Right lobe of liver (tissue), 4 donors: ENCODE data around the gene SYCP2.

Source experiments
- POLR2A ChIP-seq: fragments of 450-650 bp; IDR thresholded peaks from one replicate; pipeline ENCODE4 v1.6.1; 2017; ENCODE audit warnings: antibody characterized with exemption, mild to moderate bottlenecking
- TF ChIP-seq, protein P1 (sequence below), 4 donors: fragments of 200-600 bp in 3 of 4; fragments of 450-650 bp in 1 of 4; IDR thresholded peaks; one replicate each; pipeline versions ENCODE4 v1.5.1 to v1.8.0; 2016 to 2022; ENCODE audit warnings: antibody characterized with exemption in 4 of 4, mild to moderate bottlenecking in 2 of 4
- donor health status: DM: no; HTN: no; CAD: no.
- donor health status: DM: no; HTN: no; CAD: no.
- donor health status: DM: no; HTN: yes; CAD: no.

DNA sequence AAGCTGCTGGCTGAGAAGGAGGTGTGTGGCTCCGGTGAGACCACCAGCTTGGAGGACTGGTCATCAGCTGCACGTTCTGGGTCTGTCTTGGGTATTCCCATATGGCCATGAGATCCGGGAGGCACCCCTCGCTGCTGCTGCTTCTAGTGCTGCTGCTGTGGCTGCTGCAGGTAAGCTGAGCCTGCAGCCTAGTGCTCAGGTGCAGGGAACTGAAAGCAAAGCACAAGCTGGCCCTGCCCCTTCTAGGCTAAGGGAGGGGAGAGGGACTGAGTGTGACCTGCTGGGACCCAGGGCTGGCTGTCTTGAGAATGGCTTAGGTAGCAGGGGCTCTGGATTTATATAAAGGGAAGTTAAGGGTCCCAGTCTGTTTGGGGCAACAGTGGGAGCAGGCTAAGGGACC lies 25.2 kb upstream of the SYCP2 start:
- TF ChIP-seq, protein P1, sequence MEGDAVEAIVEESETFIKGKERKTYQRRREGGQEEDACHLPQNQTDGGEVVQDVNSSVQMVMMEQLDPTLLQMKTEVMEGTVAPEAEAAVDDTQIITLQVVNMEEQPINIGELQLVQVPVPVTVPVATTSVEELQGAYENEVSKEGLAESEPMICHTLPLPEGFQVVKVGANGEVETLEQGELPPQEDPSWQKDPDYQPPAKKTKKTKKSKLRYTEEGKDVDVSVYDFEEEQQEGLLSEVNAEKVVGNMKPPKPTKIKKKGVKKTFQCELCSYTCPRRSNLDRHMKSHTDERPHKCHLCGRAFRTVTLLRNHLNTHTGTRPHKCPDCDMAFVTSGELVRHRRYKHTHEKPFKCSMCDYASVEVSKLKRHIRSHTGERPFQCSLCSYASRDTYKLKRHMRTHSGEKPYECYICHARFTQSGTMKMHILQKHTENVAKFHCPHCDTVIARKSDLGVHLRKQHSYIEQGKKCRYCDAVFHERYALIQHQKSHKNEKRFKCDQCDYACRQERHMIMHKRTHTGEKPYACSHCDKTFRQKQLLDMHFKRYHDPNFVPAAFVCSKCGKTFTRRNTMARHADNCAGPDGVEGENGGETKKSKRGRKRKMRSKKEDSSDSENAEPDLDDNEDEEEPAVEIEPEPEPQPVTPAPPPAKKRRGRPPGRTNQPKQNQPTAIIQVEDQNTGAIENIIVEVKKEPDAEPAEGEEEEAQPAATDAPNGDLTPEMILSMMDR (IDR thresholded peaks at IDR 0.05) = no peak
- no peak for TF ChIP-seq POLR2A
